Sigmoid colon (tissue), 4 donors: ENCODE data around the gene TNS1.

Experiments
- EP300 ChIP-seq, 4 donors: sonication (generic); formaldehyde crosslinking; IDR thresholded peaks; one replicate each; pipeline ENCODE4 v1.6.1; 2017; ENCODE audit warnings: antibody characterized with exemption in 4 of 4
- POLR2A ChIP-seq, 2 donors: fragments of 450-650 bp; IDR thresholded peaks; one replicate each; pipeline ENCODE4 v1.6.1; 2016; ENCODE audit warnings: antibody characterized with exemption in 2 of 2, mild to moderate bottlenecking in 2 of 2, moderate library complexity in 2 of 2
- TF ChIP-seq, protein P1 (sequence below), 4 experiments: fragments of 450-650 bp in 3 of 4; fragments of 200-600 bp in 1 of 4; IDR thresholded peaks; one replicate each; pipeline ENCODE4 v1.5.1; 2016 to 2019; ENCODE audit warnings: antibody characterized with exemption in 4 of 4, mild to moderate bottlenecking in 3 of 4, moderate library complexity in 2 of 4

DNA sequence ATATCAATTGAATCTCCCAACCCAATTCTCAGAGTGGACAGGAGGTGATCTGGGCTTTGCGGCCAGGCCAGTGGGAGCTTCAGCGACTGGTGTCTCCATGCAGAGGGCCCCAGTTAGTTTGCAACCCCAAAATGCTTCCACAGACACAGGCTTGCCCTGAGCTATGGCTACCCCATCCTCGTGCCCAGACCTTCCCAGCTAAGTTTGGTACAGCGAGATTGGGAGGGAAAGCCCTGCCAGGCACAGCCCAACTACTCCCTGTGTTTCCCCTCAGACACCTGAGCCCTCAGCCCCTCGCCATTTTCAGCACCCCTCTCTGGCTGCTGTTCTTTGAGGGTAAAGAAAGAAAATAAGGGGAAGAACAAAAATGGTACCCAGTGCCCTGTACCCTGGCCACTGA lies 142.9 kb downstream of the TNS1 start:
- TF ChIP-seq, protein P1, sequence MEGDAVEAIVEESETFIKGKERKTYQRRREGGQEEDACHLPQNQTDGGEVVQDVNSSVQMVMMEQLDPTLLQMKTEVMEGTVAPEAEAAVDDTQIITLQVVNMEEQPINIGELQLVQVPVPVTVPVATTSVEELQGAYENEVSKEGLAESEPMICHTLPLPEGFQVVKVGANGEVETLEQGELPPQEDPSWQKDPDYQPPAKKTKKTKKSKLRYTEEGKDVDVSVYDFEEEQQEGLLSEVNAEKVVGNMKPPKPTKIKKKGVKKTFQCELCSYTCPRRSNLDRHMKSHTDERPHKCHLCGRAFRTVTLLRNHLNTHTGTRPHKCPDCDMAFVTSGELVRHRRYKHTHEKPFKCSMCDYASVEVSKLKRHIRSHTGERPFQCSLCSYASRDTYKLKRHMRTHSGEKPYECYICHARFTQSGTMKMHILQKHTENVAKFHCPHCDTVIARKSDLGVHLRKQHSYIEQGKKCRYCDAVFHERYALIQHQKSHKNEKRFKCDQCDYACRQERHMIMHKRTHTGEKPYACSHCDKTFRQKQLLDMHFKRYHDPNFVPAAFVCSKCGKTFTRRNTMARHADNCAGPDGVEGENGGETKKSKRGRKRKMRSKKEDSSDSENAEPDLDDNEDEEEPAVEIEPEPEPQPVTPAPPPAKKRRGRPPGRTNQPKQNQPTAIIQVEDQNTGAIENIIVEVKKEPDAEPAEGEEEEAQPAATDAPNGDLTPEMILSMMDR (IDR thresholded peaks at IDR 0.05), result no peak
- TF ChIP-seq POLR2A (IDR thresholded peaks at IDR 0.05), result no peak
- TF ChIP-seq EP300 (IDR thresholded peaks at IDR 0.05), result no peak
